Measurements from ENCODE around the gene EAPP. TPM values are rescaled to one million over a fixed set of nuclear protein-coding genes. Genes with fewer than 3 reads are reported as not detected.

The EAPP gene
- total and polyA plus RNA-seq, 8 donors: 15.8 to 95.3 (median 34.8) TPM

GRCh38 chr14:34502001-34502400 lies 37.5 kb downstream of the EAPP start:
- intact Hi-C loops (cut with DNase I; ENCODE audit: low total_unique reads): loop anchor here (10.0 kb wide), 1 partner anchor 137 kb away; no protein-coding TSS in a partner anchor
- H3K4me1 ChIP-seq: peaks cover 0 to 7% (median 3%) of the 10 kb centered on the region in 4 donors
- no peaks in the 10 kb centered on the region for H3K36me3 ChIP-seq
- no peaks in the 10 kb centered on the region for H3K27me3 ChIP-seq
- DNase-seq: no peak
- 55 to 74% (median 65%) methylated on average over 2 of the region's 2 CpGs for WGBS, 5 donors
- no peaks in the 10 kb centered on the region for H3K9me3 ChIP-seq
- no peak overlapping the region for H3K4me3 ChIP-seq
- TF ChIP-seq POLR2A (IDR thresholded peaks at IDR 0.05): no peak
- TF ChIP-seq CTCF (IDR thresholded peaks at IDR 0.05): no peak
- TF ChIP-seq POLR2AphosphoS5 (IDR thresholded peaks at IDR 0.05): no peak
- no peak for TF ChIP-seq EP300 (IDR thresholded peaks at IDR 0.05)
- no peak overlapping the region for H3K27ac ChIP-seq

- TF ChIP-seq POLR2A (IDR thresholded peaks at IDR 0.05) (no peak), EP300 (IDR thresholded peaks at IDR 0.05) (no peak), POLR2AphosphoS5 (IDR thresholded peaks at IDR 0.05) (no peak), CTCF (IDR thresholded peaks at IDR 0.05) (no peak)
- Histone ChIP-seq H3K36me3 (no peaks in the 10 kb centered on the region), H3K4me3 (no peak overlapping the region), H3K27ac (no peak overlapping the region), H3K27me3 (no peaks in the 10 kb centered on the region), H3K9me3 (no peaks in the 10 kb centered on the region), H3K4me1 (peaks cover 0 to 10% (median 6%) of the 10 kb centered on the region in 4 donors)
- intact Hi-C loops (cut with DNase I; ENCODE audit: low total_unique reads): loop anchor here (10.0 kb wide), 1 partner anchor 136 kb away; no protein-coding TSS in a partner anchor
- no peak for DNase-seq
- 90 to 96% (median 95%) methylated on average over 4 to 5 of the region's 5 CpGs for WGBS, 5 donors
Measured at GRCh38 chr14:34501004-34501580, 38.4 kb downstream of the EAPP start.

- Histone ChIP-seq H3K4me1 (peaks cover 0 to 15% (median 6%) of the 10 kb centered on the region in 4 donors), H3K27me3 (no peaks in the 10 kb centered on the region), H3K9me3 (no peaks in the 10 kb centered on the region), H3K36me3 (no peaks in the 10 kb centered on the region), H3K4me3 (no peak overlapping the region), H3K27ac (peak overlapping the region in 1 of 5 donors; percentile 74)
- WGBS, 5 donors: 75 to 88% (median 82%) methylated on average over 6 of the region's 6 CpGs
- intact Hi-C loops (cut with DNase I; ENCODE audit: low total_unique reads): no loop called here
- peak; percentile 43 to 53 for DNase-seq
- TF ChIP-seq CTCF (IDR thresholded peaks at IDR 0.05): peak in 5 of 7 experiments; percentile 37 to 83 (median 60)
- TF ChIP-seq EP300 (IDR thresholded peaks at IDR 0.05): no peak
- no peak for TF ChIP-seq POLR2AphosphoS5 (IDR thresholded peaks at IDR 0.05)
Measured at GRCh38 chr14:34498684-34499412, 40.7 kb downstream of the EAPP start.

- no peaks in the 10 kb centered on the region for H3K9me3 ChIP-seq
- no peaks in the 10 kb centered on the region for H3K27me3 ChIP-seq
- H3K27ac ChIP-seq: peak overlapping the region; percentile 24 to 87 (median 74)
- H3K4me3 ChIP-seq: no peak overlapping the region
- DNase-seq: peak; percentile 41 to 94
- WGBS, 5 donors: 37 to 70% (median 58%) methylated on average over 12 to 14 of the region's 14 CpGs
- peak; percentile 92 for TF ChIP-seq EP300 (IDR thresholded peaks at IDR 0.05)
- TF ChIP-seq POLR2A (IDR thresholded peaks at IDR 0.05): no peak
- no peak for TF ChIP-seq CTCF (IDR thresholded peaks at IDR 0.05)
- peak in 2 of 3 donors; percentile 79 to 87 for TF ChIP-seq POLR2AphosphoS5 (IDR thresholded peaks at IDR 0.05)
- intact Hi-C loops (cut with DNase I; ENCODE audit: low total_unique reads): no loop called here
- no peaks in the 10 kb centered on the region for H3K36me3 ChIP-seq
- H3K4me1 ChIP-seq: peaks cover 0 to 15% (median 6%) of the 10 kb centered on the region in 4 donors
Measured at GRCh38 chr14:34496679-34497513, 42.6 kb downstream of the EAPP start.

Data from stomach (tissue), 9 donors.